ENCODE data around the gene EZH2.

The EZH2 gene

DNA sequence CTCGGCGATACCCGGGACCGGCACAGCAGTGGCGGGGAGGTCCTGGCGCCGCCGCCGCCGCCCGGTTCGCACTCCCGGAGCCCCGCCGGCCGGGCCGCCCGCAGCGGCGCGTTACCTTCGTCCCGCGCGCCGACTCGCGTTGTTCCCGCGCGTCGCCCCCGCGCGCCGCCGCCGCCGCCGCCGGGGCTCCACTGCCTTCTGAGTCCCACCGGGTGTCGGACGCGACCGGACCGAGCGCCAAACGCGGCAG is at the start of gene EZH2:
EZH2 (minus strand) TSS at position 243 of the 250 bp plus-strand sequence. CDS start 36,993 bp downstream, outside the sequence.
- no peak for DNase-seq (ENCODE audit: low read depth in 2 of 3, low spot score in 1 of 3)

DNA sequence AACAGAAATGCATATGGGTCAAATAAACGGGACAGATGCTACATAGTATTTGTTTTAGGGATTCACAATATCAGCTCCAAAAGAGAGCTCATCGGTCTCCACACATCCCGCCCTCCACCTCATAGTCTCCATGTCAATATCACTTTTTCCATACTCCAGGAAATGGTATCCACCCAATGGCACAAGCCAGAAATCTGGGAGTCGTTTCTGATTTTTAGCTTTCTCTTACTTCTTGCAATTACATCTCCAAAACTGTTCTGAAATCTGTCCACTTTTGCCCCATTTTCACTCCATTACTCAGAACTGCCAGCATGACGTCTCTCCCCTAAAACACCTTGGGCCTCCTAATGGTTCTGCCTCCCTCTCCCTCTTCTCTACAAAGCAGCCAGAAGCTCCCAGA is 47.4 kb upstream of the EZH2 start:
- no peak for DNase-seq (ENCODE audit: low read depth in 2 of 3, low spot score in 1 of 3)

DNA sequence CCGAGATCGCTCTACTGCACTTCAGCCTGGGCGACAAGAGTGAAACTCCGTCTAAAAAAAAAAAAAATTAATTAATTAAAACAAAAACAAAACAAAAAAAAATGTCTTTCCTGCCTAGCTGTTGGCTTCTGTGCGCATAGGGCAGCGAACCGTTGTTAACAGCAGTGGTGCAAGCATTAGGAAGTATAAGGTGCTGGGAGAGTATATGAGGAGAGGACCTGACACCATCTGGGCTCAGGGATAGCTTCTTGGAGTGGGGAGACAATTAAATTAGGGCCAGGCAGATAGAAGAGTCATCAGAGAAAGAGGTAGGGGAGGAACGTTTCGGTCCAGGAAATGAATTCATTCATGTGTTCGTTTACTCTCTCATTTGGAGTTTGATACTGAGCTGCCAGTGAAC is 46.2 kb upstream of the EZH2 start:
- no peak for DNase-seq (ENCODE audit: low read depth in 2 of 3, low spot score in 1 of 3)

DNA sequence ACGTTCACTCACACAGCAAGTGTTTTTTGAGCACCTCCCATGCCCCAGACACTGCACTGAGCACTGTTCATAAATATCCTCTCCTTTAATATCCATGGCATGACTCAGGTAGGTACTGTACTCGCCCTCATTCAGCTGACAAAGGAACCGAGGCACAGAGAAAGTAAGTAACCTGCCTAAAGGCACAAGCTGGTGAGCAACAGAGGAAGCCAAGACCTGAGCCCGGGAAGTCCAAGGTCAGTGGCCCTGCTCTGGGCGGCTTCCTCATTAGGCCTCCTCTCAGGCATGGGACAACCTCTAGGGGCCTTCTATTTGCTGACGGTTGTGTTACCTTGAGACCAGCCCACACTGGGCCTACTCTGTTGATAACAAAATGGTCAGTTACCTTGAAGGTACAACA is 45.1 kb upstream of the EZH2 start:
- DNase-seq (ENCODE audit: low read depth in 2 of 3, low spot score in 1 of 3): no peak

DNA sequence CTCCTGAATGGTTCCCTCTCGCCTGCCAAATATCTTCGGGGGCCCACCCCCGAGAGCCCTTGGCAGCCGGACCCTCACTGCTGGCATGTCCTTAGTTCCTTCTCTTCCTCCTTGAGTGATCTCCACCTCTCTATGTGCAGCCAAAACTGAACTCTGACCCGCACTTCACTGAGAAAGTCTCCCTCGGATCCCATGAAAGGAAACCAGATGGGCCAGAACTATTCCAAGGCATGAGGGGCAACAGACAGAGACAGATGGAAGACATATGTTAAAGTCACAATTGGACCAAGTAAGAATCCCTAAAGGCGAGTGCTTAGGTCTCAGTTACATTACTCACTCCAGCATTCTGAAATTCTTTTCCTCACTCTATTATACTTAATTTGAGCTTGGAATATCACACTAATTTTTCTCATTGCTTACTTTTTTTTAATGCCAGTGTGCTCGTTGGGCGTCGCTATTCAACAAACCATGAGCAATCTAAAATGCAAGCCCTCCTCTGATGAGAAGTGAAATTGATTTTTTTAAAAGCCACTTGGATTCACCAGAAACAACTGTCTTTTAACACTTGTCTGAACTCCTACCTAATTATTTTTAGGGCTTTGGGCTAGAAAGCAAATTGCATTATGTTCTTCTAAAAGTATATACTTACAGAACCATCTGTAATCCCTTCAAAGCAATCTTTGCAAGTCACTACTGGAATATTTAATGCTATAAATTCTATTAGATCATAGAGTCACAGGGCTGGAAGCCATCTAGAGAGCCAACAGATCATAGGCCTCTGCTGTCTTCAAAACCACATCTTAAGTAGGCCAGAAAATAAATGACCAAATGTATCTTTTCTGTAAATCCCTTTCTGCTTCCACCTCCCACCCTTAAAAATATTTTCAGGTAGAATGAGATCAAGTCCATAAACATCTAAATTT is 43.3 kb upstream of the EZH2 start:
- no peak for DNase-seq (ENCODE audit: low read depth in 2 of 3, low spot score in 1 of 3)

DNA sequence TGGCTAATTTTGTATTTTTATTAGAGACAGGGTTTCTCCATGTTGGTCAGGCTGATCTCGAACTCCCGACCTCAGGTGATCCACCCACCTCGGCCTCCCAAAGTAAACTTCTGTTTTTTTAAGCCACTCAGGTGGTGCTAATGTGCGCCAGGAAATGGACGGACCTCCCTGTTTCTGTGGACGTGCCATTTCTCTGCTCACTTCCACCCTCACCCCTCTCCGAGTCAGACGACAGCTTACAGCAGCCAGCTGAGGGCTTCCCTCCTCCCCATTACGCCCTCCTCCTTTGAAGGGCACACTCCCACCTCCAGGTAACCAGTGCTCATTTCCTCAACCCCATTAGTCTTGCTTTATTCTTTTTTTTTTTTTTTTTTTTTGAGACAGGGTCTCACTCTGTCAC is 41.7 kb upstream of the EZH2 start:
- DNase-seq (ENCODE audit: low read depth in 2 of 3, low spot score in 1 of 3): no peak

DNA sequence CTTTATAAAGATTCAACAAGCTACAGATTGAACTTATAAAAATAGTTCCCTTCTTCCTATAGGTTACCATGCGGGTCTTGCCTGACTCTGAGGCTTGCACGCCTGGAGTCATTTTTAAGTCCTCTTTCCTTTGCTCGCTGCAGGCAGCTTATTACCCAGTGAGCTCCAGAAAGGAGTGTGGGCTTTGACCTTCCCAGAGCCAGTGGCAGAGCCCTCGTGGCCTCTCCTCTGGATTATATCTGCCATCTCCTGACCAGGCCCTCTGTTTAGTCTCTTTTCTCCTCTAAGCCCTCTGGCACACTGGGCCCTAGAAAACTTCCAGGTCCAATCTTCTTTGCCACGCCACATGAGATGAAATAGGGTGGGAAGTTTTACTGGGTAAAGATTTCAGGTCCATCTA is 39.9 kb upstream of the EZH2 start:
- no peak for DNase-seq (ENCODE audit: low read depth in 2 of 3, low spot score in 1 of 3)

DNA sequence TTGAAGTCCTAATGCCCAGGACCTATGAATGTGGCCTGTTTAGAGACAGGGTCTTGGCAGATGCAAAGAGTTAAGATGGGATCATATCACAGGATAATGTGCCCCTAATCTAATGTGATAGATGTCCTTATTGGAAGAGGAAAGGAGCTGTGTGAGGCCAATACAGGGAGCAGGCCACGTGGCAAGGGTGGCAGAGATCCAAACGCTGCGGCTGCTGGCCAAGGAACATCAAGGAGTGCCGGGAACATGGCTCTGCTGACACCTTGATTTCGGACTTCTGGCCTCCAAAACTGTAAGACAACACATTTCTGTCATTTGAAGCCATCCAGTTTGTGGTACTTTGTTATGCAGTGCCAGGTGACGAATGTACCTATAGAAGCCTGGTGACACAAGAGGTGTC is 37.7 kb upstream of the EZH2 start:
- DNase-seq (ENCODE audit: low read depth in 2 of 3, low spot score in 1 of 3): no peak

DNA sequence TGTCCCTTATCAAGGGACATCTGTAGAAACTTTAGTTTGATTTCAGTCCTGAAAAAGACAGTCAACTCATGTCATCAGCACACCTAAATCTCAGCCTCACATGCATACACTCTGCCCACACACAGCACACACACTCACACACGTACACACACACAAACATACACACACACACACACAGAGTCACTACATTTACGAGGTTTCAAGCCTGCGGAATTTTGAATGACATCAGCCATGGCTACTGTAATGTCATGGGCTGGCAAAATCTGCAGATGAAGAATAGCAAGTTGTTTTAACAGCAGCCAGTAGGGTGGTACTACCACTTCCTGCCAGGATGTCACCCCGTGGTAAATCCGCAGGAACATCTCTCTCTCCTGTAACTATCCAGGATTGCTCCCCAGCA is 37.1 kb upstream of the EZH2 start:
- DNase-seq (ENCODE audit: low read depth in 2 of 3, low spot score in 1 of 3): no peak

DNA sequence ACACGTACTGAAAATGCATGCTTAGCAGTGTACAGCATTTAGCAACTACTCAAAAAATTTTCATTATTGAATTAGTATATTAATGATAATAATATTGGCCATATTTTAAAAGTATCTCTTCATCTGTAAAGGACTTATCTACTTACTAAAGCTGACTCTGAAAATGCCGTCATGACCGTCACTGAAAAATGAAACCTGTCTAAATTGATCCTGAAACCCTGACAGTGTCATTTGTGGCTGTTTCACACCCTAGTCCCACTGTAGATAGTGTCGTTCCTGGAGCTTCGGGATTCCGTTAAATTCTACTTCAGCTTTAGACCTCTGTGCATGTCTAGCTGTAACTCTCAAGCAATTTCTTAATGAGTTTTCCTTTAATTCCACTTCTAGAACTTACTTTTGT is 35.8 kb upstream of the EZH2 start:
- no peak for DNase-seq (ENCODE audit: low read depth in 2 of 3, low spot score in 1 of 3)

DNA sequence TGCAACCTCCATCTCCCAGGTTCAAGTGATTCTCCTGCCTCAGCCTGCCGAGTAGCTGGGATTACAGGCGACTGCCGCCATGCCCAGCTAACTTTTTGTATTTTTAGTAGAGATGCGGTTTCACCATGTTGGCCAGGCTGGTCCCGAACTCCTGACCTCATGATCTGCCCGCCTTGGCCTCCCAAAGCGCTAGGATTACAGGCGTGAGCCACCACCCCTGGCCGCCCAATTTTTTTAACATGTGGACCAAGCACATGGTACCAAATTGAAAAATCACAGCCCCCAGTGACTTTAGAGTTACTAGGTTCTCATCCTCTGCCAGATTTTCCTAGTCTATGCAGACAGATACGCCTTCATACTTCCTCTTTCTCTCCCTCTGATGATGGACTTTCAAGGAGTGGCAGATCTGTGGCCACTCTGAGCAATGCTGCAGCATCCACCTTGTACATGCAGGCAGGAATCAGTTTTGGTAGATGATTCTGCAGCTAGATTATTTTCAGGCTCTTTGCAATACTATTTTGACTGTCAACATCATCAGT is 34.0 kb upstream of the EZH2 start:
- DNase-seq (ENCODE audit: low read depth in 2 of 3, low spot score in 1 of 3): no peak

DNA sequence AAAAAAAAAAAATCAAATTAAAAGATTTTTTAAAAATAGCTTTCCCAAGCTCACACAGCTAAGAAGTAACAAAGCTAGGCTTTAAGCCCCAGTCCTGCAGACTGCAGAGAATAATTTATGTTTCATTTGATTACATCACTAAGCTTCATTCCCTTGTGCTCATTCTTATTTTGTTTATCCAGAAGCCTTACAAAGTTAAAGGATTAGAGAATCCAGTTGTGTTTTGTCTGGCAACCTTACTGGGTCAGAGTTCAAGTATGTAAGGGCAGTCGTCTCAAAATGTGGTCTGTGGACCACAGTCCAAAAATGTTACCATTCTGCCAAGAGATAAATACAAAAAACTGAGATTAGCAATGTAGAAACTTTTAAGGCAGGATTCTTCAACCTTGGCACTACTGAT is 32.1 kb upstream of the EZH2 start:
- DNase-seq (ENCODE audit: low read depth in 2 of 3, low spot score in 1 of 3): no peak

DNA sequence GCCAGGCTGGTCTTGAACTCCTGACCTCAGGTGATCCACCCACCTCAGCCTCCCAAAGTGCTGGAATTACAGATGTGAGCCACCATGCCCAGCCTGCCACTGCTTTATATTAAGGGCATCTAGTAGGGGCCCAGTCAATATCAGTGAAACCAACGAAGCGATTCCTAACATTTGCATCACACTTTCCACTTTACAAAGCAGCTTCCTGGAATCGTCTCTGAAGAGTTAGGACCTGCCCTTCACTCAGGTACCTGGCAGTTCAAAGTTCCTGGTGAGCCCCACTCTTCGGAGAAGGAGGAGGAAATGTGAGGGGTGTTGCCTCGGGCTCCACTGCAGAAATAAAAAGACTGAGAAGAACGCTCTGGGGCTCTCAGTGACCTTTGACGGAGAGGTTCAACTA is 31.1 kb upstream of the EZH2 start:
- peak in 1 of 3 donors; percentile 20 for DNase-seq (ENCODE audit: low read depth in 2 of 3, low spot score in 1 of 3)

DNA sequence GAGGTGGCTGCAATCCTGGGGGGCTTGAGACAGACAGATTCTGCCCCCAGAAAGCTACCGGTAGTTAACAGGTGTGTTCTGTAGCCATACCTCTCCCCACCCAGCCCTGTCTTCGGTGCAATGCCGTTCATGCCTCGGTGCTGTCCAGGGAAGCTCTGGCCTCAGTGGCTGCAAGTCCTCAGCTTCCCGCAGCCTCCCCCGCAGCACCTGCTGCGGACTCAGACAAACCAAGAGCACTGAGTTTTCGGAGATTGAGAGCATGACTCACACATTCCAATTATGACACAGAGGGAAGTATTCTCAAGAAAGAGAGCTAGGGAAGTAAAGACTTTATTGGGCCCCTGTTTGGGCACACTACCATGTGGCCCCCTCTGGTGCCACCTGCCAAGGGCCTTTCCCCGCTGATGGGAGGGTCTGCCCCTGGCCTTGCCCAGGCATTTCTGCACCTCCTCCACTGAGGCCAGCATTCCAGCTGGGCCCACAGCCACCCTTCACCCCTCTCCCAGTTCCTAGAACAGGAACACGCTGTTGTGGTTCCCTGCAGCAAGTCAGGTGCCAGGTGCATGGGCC is 30.2 kb upstream of the EZH2 start:
- DNase-seq (ENCODE audit: low read depth in 2 of 3, low spot score in 1 of 3): peak; percentile 42 to 61 (median 53)

DNA sequence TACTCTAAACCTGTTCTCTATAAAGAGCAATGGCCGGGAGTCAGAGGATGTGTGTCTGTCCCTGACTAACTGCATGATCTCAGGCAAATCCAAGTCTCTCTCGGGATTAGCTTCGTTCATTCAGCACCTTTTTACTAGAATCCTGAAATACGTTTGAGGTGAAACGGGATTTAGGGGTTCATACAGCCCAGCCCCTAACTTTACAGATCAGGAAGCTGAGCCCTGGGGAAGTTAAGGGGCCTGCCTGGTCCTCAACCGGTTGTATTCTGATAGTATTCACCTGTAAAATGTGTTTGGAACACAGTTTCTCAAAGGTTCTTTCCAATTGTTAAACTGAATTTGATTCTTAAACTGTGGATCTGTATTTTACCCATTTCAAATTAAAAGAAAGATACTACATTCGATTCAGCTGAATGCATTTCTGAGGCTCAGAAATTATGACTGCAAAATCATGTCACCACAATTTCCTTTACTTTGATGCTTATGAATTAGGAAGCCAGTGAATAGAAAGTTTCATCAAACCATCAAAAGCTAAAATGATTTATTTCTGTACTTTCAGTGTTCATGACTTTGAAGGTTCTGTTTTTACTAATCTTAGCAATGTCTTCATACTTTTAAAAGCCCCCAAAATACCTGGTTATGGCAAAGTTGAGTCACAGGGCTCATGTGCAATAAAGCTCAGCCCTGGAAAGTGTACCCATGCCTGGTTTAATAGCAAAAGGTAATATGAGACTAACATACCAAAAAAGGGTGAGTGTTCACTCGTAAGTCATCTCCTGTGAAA is 28.9 kb upstream of the EZH2 start:
- peak; percentile 45 to 80 (median 49) for DNase-seq (ENCODE audit: low read depth in 2 of 3, low spot score in 1 of 3)

DNA sequence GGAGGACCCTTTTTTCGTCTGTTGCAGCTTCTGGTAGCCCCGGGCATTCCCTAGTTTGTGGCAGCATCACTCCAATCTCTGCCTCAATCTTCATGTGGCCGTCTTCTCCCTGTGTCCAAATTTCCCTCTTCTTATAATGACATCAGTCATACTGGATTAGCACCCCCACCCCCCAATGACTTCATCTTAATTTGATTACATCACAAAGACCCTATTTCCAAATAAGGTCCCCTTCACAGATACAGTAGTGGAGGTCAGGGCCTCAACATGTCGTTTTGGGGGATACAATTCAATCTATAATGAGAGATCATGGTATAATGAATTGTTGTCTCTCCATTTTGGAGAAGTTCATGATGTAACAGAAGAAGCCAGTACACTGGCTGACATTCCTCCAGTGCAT is 28.1 kb upstream of the EZH2 start:
- no peak for DNase-seq (ENCODE audit: low read depth in 2 of 3, low spot score in 1 of 3)

DNA sequence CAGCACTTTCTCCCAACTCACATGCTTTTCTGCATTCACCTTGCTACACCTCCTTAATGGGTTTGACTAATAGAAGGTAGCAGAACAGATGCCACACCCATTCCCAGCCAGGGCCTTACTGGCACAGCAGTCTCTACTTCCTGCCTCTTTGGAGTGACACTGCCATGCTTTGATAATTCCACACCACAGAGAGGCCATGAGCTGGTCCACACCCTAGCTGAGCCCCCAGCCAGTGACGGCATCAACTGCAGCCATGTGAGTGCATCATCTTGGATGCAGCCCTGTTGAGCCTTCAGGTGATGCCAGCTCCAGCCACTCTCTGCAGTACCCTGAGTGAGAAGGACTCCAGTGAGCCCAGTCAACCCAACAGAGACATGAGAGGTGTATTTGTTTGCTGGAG is 27.5 kb upstream of the EZH2 start:
- peak in 1 of 3 donors; percentile 14 for DNase-seq (ENCODE audit: low read depth in 2 of 3, low spot score in 1 of 3)

DNA sequence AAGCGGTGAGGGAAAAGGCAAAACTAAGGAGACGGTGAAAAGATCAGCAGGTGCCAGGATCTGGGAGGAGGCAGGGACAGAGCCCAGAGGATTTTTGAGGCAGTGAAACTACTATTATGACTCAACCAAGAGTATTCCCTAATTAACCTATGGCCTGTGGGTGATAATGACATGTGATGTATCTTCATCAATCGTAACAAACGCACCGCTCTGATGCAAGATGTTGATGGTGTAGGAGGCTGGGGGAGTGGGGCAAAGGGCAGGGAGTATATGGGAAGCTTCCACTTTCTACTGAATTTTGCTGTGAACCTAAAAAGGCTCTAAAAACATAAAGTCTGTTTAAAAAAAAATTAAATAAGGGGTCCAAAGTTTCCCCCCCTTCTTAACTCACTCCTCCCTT is 25.5 kb upstream of the EZH2 start:
- DNase-seq (ENCODE audit: low read depth in 2 of 3, low spot score in 1 of 3): no peak

DNA sequence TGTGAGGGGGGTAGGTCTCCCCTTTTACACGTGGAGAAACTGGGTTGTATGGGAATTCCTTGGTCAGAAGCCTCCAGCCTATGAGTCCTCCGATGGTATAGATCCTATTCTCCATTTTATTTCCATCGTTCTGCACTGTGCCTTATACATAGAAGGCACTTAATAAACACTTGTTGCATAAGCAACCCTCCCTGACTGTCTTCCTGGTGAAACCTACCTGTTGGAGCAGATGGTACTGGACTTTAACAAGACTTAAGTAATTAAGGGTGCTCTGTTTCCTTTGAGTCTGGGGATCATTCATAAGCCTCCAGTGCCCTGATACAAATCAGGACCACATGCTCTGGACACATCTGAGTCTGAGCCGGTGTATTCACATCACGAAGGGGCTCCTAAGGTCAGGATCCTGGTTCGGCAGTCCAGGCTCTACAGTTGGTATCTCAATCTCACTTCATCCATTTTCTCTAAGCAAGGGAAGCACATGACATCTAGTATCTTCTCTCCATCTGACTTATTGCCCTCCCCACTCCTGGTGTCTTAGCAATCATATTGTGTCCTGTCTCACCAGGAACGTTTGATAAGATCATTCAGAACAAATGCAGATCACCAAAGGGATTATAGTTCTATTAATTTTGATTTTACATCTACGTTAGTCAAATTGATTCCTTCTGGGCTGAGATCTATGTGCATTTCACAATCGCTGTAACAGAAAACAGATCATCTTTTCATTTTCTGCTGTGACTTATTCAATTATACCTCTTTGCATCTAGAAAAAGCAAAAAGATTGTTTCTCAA is 22.8 kb upstream of the EZH2 start:
- DNase-seq (ENCODE audit: low read depth in 2 of 3, low spot score in 1 of 3): no peak

DNA sequence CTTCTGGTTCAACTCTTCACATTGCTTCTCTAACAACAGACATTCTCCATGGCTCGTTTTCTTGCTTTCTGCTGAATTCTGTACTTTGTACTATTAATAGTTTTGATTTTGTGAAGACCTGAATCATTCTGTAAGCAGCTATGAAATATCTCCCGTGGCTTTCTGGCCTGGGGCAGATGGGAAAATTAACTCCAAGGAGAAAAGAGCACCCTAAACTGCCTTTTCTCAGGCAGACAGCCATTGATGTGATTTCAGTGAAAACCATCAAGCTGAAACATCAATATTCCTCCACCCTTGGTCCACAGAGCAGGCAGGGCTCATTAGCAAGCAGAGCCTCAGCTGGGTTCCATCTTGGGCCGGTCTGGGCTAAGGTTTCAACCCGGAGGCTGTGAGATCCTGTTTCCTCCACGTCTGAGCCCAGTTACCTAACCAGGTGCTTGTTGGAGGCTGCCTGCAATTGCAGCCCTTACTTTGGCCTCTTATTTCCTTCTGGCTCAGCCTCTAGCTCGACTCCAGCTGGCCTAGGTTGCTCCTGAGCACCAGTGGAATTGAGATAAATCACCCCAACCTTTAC is 21.1 kb upstream of the EZH2 start:
- DNase-seq (ENCODE audit: low read depth in 2 of 3, low spot score in 1 of 3): no peak

DNA sequence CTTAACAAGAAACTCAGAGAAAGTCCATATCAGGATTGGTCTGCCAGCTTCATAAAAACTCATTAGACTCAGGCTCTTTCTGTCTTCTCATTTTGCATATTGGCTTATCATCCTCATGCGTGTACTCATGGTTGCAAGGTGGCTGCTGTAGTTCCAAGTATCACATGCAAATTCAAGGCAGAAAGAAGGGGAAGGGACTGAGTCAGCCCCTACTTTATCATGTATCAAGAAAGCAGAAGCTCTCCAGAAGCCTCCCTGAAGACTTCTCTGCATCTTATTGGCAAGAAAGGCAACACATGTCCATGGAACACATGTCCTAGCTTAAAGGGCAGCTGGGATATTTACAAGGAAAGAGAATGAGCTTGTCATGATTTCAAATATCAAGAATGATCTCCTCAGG is 19.4 kb upstream of the EZH2 start:
- DNase-seq (ENCODE audit: low read depth in 2 of 3, low spot score in 1 of 3): no peak
